SK-N-SH (cell line): ENCODE results near the gene OCSTAMP.

ENCODE experiments used
- CTCF ChIP-seq: fragments of 200-600 bp; sonication (generic); IDR thresholded peaks from 2 replicates; pipeline ENCODE4 v1.6.1; 2017; ENCODE audit warnings: antibody characterized with exemption, mild to moderate bottlenecking, moderate library complexity
- FOXJ3 ChIP-seq: sonication (generic); formaldehyde crosslinking; IDR thresholded peaks from 2 replicates; pipeline ENCODE4 v1.5.1; 2020; ENCODE audit warnings: mild to moderate bottlenecking, missing genetic modification reagents
- IRF3 ChIP-seq: fragments of 150-350 bp; IDR thresholded peaks from 2 replicates; pipeline ENCODE4 v1.6.1; 2016; ENCODE audit warnings: mild to moderate bottlenecking, low read depth, low read length
- SIN3A ChIP-seq: IDR thresholded peaks from 2 replicates; pipeline ENCODE4 v1.6.1; 2012; ENCODE audit warnings: low read depth, mild to moderate bottlenecking, low read length, moderate library complexity, borderline replicate concordance
- USF2 ChIP-seq: fragments of 150-350 bp; IDR thresholded peaks from 2 replicates; pipeline ENCODE4 v1.6.1; 2017; ENCODE audit warnings: antibody characterized with exemption, low read length, low read depth, borderline replicate concordance
- YY1 ChIP-seq: IDR thresholded peaks from 2 replicates; pipeline ENCODE4 v1.4.0; 2012; ENCODE audit warnings: low read depth, mild to moderate bottlenecking

- TF ChIP-seq YY1, result no peak
- no peak for TF ChIP-seq SIN3A
- TF ChIP-seq USF2, result no peak
- TF ChIP-seq CTCF, result no peak
- no peak for TF ChIP-seq IRF3
- TF ChIP-seq FOXJ3 (CRISPR knock-in tag), result no peak
Observed at GRCh38 chr20:46572153-46572552, 21.7 kb upstream of the OCSTAMP start.
